Measurements from ENCODE around the gene PDE8B.

Gene PDE8B

GRCh38 chr5:77309140-77309539 lies 98.7 kb downstream of the PDE8B start:
- in situ Hi-C loops (cut with MboI; ENCODE audit: low sequenced_read_pairs, unreplicated experiment), result no loop called here
- no peak for DNase-seq (ENCODE audit: low spot score)

GRCh38 chr5:77310494-77311213 lies 100.2 kb downstream of the PDE8B start:
- TF ChIP-seq, protein P1, sequence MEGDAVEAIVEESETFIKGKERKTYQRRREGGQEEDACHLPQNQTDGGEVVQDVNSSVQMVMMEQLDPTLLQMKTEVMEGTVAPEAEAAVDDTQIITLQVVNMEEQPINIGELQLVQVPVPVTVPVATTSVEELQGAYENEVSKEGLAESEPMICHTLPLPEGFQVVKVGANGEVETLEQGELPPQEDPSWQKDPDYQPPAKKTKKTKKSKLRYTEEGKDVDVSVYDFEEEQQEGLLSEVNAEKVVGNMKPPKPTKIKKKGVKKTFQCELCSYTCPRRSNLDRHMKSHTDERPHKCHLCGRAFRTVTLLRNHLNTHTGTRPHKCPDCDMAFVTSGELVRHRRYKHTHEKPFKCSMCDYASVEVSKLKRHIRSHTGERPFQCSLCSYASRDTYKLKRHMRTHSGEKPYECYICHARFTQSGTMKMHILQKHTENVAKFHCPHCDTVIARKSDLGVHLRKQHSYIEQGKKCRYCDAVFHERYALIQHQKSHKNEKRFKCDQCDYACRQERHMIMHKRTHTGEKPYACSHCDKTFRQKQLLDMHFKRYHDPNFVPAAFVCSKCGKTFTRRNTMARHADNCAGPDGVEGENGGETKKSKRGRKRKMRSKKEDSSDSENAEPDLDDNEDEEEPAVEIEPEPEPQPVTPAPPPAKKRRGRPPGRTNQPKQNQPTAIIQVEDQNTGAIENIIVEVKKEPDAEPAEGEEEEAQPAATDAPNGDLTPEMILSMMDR (IDR thresholded peaks at IDR 0.05; ENCODE audit: borderline replicate concordance, control extremely low read depth, extremely low read depth, insufficient read depth, missing control alignments), result no peak
- no peak for DNase-seq (ENCODE audit: low spot score)
- in situ Hi-C loops (cut with MboI; ENCODE audit: low sequenced_read_pairs, unreplicated experiment), result no loop called here

More at GRCh38 chr5:77309140-77309539, 98.7 kb downstream of the PDE8B start:
- TF ChIP-seq, protein P1 (IDR thresholded peaks at IDR 0.05; ENCODE audit: borderline replicate concordance, control extremely low read depth, extremely low read depth, insufficient read depth, missing control alignments), result no peak

DNA sequence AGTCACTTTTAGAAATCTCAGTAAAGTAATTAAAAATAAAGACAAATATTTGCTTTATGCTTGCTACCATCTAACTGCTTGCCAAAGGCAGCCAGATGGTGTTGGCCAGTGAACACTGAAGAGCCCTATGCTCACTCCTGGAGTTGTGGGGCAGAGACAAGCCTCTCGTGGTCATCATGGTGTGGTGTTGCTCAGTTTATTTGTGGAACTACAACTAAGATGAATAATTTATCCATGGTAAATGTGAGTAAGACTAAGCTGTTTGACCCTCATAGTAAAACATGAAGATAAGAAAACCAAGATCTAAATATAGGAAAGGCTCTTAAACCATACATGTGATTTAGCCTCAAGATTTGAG lies 100.7 kb downstream of the PDE8B start:
- TF ChIP-seq, protein P1 (IDR thresholded peaks at IDR 0.05; ENCODE audit: borderline replicate concordance, control extremely low read depth, extremely low read depth, insufficient read depth, missing control alignments), result no peak
- DNase-seq (ENCODE audit: low spot score), result no peak
- in situ Hi-C loops (cut with MboI; ENCODE audit: low sequenced_read_pairs, unreplicated experiment), result no loop called here

DNA sequence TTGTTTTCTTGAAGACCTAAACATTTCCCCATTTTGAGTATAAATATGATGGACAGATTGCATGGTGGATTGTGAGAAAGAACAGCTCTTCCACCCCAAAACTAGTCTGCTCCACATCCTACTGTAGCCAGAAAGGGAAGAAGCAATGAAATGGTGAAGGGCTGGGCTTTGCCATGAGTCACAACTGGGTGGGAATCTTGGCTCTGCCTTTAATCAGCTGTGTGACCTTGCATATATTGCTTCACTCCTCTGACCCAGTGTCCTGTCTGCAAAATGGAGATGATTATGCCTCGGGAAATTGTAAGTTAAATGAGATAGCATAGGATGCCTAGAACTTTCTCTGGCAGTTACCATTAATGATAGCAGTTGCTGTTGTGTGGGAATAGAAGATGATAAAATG lies 101.9 kb downstream of the PDE8B start:
- in situ Hi-C loops (cut with MboI; ENCODE audit: low sequenced_read_pairs, unreplicated experiment), result no loop called here
- no peak for DNase-seq (ENCODE audit: low spot score)
- TF ChIP-seq, protein P1 (IDR thresholded peaks at IDR 0.05; ENCODE audit: borderline replicate concordance, control extremely low read depth, extremely low read depth, insufficient read depth, missing control alignments), result no peak

GRCh38 chr5:77316871-77317661 lies 106.6 kb downstream of the PDE8B start:
- DNase-seq (ENCODE audit: low spot score), result no peak
- in situ Hi-C loops (cut with MboI; ENCODE audit: low sequenced_read_pairs, unreplicated experiment), result no loop called here
- TF ChIP-seq, protein P1 (IDR thresholded peaks at IDR 0.05; ENCODE audit: borderline replicate concordance, control extremely low read depth, extremely low read depth, insufficient read depth, missing control alignments), result no peak

DNA sequence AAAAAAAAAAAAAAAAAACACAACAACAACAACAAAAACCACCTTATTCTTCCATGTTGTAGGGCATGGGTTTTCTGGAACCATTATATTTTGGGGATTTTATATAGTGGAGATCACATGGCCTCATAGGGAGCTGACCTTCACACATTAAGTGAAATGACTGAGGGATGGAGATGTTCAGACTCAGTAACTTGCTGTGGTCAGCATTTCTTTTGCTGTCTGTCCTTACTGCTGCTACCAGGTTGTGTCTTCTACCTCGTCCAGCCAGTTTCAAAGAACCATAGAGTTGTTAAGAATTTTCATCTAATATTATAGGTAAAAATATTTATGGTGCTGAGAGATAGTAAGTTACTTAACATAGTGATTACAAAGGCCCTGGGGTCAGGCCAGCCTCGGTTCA lies 107.6 kb downstream of the PDE8B start:
- in situ Hi-C loops (cut with MboI; ENCODE audit: low sequenced_read_pairs, unreplicated experiment), result no loop called here
- TF ChIP-seq, protein P1 (IDR thresholded peaks at IDR 0.05; ENCODE audit: borderline replicate concordance, control extremely low read depth, extremely low read depth, insufficient read depth, missing control alignments), result no peak
- DNase-seq (ENCODE audit: low spot score), result no peak
